Measurements from ENCODE around the gene FAM168B. TPM values are rescaled to one million over a fixed set of nuclear protein-coding genes. Genes with fewer than 3 reads are reported as not detected.

The FAM168B gene
- total RNA-seq, 2 donors from 2014 or later, result 144 to 156 TPM

- Histone ChIP-seq H3K27me3 (replicated peaks; ENCODE audit: insufficient read depth) (no peaks in the 10 kb centered on the region), H3K4me3 (no peak overlapping the region), H3K36me3 (no peaks in the 10 kb centered on the region), H3K9me3 (no peaks in the 10 kb centered on the region), H3K27ac (no peak overlapping the region), H3K4me1 (ENCODE audit: control insufficient read depth in 1 of 2, low read depth in 2 of 2) (no peaks in the 10 kb centered on the region)
- DNase-seq (ENCODE audit: low spot score) (no peak), ATAC-seq (ENCODE audit: insufficient number of reproducible peaks, low FRiP score, low read depth) (no peak)
- TF ChIP-seq CTCF (IDR thresholded peaks at IDR 0.05), result no peak
These were observed 69.5 kb downstream of the FAM168B start for GRCh38 chr2:131023758-131024157.

- Histone ChIP-seq H3K4me1 (ENCODE audit: control insufficient read depth in 1 of 2, low read depth in 2 of 2) (no peaks in the 10 kb centered on the region), H3K9me3 (no peaks in the 10 kb centered on the region), H3K27ac (no peak overlapping the region), H3K27me3 (replicated peaks; ENCODE audit: insufficient read depth) (no peaks in the 10 kb centered on the region), H3K4me3 (no peak overlapping the region), H3K36me3 (no peaks in the 10 kb centered on the region)
- TF ChIP-seq CTCF (IDR thresholded peaks at IDR 0.05), result no peak
- ATAC-seq (ENCODE audit: insufficient number of reproducible peaks, low FRiP score, low read depth) (no peak), DNase-seq (ENCODE audit: low spot score) (no peak)
These were observed 70.5 kb downstream of the FAM168B start for GRCh38 chr2:131022731-131023130.

- no peaks in the 10 kb centered on the region for H3K36me3 ChIP-seq
- no peak overlapping the region for H3K27ac ChIP-seq
- no peaks in the 10 kb centered on the region for H3K9me3 ChIP-seq
- TF ChIP-seq CTCF (IDR thresholded peaks at IDR 0.05), result no peak
- DNase-seq (ENCODE audit: low spot score) (no peak), ATAC-seq (ENCODE audit: insufficient number of reproducible peaks, low FRiP score, low read depth) (no peak)
- no peak overlapping the region for H3K4me3 ChIP-seq
- no peaks in the 10 kb centered on the region for H3K27me3 ChIP-seq (replicated peaks; ENCODE audit: insufficient read depth)
- H3K4me1 ChIP-seq (ENCODE audit: control insufficient read depth in 1 of 2, low read depth in 2 of 2), result no peaks in the 10 kb centered on the region
These were observed 76.2 kb downstream of the FAM168B start for GRCh38 chr2:131016826-131017741.

GRCh38 chr2:131015764-131016163 lies 77.5 kb downstream of the FAM168B start:
- Histone ChIP-seq H3K4me1 (ENCODE audit: control insufficient read depth in 1 of 2, low read depth in 2 of 2) (no peaks in the 10 kb centered on the region), H3K4me3 (no peak overlapping the region), H3K9me3 (no peaks in the 10 kb centered on the region), H3K27ac (no peak overlapping the region), H3K36me3 (no peaks in the 10 kb centered on the region), H3K27me3 (replicated peaks; ENCODE audit: insufficient read depth) (no peaks in the 10 kb centered on the region)
- no peak for DNase-seq (ENCODE audit: low spot score)
- no peak for ATAC-seq (ENCODE audit: insufficient number of reproducible peaks, low FRiP score, low read depth)
- TF ChIP-seq CTCF (IDR thresholded peaks at IDR 0.05), result no peak

GRCh38 chr2:131014141-131014540 lies 79.1 kb downstream of the FAM168B start:
- ATAC-seq (ENCODE audit: insufficient number of reproducible peaks, low FRiP score, low read depth) (no peak), DNase-seq (ENCODE audit: low spot score) (no peak)
- Histone ChIP-seq H3K9me3 (no peaks in the 10 kb centered on the region), H3K27ac (no peak overlapping the region), H3K4me1 (ENCODE audit: control insufficient read depth in 1 of 2, low read depth in 2 of 2) (no peaks in the 10 kb centered on the region), H3K4me3 (no peak overlapping the region), H3K27me3 (replicated peaks; ENCODE audit: insufficient read depth) (no peaks in the 10 kb centered on the region), H3K36me3 (no peaks in the 10 kb centered on the region)
- no peak for TF ChIP-seq CTCF (IDR thresholded peaks at IDR 0.05)
